Breast epithelium (tissue), 3 donors: Measurements from ENCODE around the gene AGER.

Experiments used
- POLR2A ChIP-seq: fragments of 450-650 bp; IDR thresholded peaks from one replicate; pipeline ENCODE4 v1.6.1; 2016; ENCODE audit warnings: antibody characterized with exemption, mild to moderate bottlenecking, moderate library complexity
- POLR2AphosphoS5 ChIP-seq, 3 donors: sonication (generic); formaldehyde crosslinking; IDR thresholded peaks; one replicate each; pipeline ENCODE4 v1.6.1; 2017; ENCODE audit warnings: antibody characterized with exemption in 3 of 3
- TF ChIP-seq, protein P1 (sequence below), 3 donors: fragments of 450-650 bp; IDR thresholded peaks; one replicate each; pipeline ENCODE4 v1.5.1; 2016 to 2017; ENCODE audit warnings: antibody characterized with exemption in 3 of 3, mild to moderate bottlenecking in 3 of 3, moderate library complexity in 3 of 3

DNA sequence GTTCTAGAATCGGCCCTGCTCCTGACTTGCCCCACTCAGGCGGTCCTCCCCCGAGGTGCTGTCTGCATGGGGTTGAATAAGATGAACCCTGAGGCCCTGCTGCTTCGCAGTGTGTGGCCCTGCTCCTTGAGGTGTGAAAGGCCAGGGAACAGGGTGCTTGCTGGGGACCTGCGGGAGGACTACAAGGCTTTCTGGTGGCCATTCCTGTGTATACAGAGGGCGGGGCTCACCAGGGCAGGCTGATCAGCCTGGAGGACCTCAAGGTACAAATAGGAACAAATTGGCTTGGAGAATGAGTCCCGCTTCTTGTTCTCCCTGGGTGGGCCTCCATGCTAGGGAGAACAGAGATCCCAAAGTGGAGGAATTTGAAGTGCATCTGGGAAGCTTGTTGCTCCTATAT is 34.1 kb upstream of the AGER start:
- no peak for TF ChIP-seq POLR2A
- TF ChIP-seq, protein P1, sequence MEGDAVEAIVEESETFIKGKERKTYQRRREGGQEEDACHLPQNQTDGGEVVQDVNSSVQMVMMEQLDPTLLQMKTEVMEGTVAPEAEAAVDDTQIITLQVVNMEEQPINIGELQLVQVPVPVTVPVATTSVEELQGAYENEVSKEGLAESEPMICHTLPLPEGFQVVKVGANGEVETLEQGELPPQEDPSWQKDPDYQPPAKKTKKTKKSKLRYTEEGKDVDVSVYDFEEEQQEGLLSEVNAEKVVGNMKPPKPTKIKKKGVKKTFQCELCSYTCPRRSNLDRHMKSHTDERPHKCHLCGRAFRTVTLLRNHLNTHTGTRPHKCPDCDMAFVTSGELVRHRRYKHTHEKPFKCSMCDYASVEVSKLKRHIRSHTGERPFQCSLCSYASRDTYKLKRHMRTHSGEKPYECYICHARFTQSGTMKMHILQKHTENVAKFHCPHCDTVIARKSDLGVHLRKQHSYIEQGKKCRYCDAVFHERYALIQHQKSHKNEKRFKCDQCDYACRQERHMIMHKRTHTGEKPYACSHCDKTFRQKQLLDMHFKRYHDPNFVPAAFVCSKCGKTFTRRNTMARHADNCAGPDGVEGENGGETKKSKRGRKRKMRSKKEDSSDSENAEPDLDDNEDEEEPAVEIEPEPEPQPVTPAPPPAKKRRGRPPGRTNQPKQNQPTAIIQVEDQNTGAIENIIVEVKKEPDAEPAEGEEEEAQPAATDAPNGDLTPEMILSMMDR (IDR thresholded peaks at IDR 0.05) = no peak
- no peak for TF ChIP-seq POLR2AphosphoS5 (IDR thresholded peaks at IDR 0.05)
